ENCODE data around the gene TRAM2.
A peak's percentile ranks its signal among the peaks of the same experiment; 100 is the strongest.

The TRAM2 gene

GRCh38 chr6:52524918-52525317 lies 51.9 kb downstream of the TRAM2 start:
- no peak for DNase-seq

GRCh38 chr6:52523378-52524142 lies 53.3 kb downstream of the TRAM2 start:
- no peak for DNase-seq

DNA sequence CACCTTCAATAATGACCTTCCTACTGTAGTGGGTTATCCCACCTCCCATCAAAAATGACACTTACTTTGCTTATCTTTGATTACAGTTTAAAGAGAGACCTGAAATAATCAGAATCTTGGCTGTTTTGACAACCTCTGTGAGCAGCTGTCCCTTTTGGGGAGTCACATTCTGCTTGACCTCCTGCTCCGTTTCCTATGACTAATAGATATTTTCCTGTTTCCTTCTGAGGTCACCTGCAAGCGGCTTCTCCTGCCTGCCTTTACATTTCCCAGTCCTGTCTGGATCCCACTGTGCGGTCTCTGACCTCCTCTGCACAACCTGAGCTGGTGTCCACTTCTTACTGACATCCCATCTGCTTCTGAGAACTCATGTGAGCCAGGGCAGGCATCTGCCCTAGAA lies 54.2 kb downstream of the TRAM2 start:
- DNase-seq = no peak

- no peak for DNase-seq
Observed at GRCh38 chr6:52522151-52522626, 54.7 kb downstream of the TRAM2 start.

GRCh38 chr6:52519618-52520017 lies 57.2 kb downstream of the TRAM2 start:
- no peak for DNase-seq

DNA sequence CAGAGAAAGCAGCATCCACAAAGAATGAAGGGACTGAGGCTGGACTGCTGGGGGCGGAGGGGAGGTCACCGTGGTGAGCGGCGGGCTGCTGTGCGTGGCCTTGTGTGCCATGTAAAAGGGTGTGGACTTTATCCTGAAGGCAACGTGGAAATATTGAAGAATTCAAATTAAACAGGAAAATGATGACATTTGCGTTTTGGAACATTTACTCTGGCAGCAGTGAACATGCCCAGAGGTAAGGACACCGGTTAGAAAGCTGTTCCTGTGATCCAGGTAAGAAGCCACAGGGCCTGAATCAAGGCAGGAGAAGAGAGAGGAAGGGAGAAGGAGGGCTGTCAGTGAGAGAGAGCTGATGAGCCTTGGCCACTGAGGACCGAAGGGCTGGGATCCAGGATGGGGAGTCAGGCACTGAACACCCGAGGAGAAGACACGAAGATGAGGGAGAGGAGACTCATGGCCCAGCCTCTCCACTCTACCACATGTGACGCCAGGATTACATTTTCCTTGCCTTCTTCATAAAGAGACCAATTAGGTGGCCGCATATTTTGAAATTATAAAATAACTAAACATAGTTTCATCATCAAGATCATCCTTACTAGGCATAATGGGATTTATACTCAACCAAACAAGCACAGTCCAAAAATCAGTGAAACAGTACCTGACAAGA lies 58.4 kb downstream of the TRAM2 start:
- DNase-seq = no peak

GRCh38 chr6:52517502-52518278 lies 59.2 kb downstream of the TRAM2 start:
- DNase-seq = peak; percentile 14

DNA sequence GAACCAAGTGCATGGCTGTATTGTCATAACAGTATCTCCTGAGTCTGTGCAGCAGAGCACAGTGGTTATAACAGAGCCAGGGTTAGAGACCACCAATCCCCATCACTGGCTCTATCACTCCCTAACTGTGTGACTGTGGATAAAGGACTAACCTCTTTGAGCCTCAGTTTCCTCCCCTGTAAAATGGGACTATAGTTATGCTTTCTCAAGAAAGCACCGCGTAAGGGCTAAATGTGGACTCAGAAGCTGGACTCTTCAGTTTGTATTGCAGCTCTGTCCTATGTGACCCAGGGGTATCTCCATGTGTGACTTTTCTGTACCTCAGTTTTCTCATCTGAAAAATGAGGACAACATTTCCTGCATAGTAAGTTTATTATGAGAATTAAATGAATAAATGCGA lies 59.9 kb downstream of the TRAM2 start:
- no peak for DNase-seq

- DNase-seq = no peak
Observed at GRCh38 chr6:52516269-52516668, 60.6 kb downstream of the TRAM2 start.

- DNase-seq = no peak
Observed at GRCh38 chr6:52515219-52515960, 61.5 kb downstream of the TRAM2 start.

GRCh38 chr6:52514514-52514913 lies 62.3 kb downstream of the TRAM2 start:
- DNase-seq = no peak

- DNase-seq = no peak
Observed at GRCh38 chr6:52513896-52514295, 63.0 kb downstream of the TRAM2 start.

GRCh38 chr6:52513464-52513863 lies 63.4 kb downstream of the TRAM2 start:
- no peak for DNase-seq

- no peak for DNase-seq
Observed at GRCh38 chr6:52512199-52512598, 64.7 kb downstream of the TRAM2 start.

DNA sequence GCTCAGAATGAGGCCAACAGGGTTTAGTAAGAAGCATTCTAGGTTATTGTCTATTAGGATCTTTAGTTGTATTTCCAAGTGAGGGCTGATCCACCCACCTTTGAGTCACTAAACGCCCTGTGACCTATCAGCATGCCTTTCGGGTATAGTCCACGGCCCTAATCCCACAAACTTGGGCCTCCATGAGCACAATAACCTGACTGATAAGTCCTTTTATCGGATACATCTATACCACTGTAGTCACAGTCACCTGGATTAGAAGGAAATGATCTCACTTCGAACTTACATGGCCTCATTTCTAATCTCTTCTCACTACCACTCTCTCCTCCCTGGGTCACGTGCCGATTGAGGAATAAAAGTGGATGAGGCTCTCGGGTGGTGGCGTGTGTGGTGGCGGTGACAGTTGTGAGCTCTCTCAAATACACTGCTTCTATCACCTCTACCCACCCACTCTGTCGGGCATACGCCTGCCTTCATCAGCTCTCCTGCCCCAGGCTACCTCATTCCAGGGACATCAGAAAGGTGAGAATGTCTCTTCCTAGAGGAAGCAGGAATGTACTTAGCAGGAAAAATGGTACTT lies 65.2 kb downstream of the TRAM2 start:
- no peak for DNase-seq

DNA sequence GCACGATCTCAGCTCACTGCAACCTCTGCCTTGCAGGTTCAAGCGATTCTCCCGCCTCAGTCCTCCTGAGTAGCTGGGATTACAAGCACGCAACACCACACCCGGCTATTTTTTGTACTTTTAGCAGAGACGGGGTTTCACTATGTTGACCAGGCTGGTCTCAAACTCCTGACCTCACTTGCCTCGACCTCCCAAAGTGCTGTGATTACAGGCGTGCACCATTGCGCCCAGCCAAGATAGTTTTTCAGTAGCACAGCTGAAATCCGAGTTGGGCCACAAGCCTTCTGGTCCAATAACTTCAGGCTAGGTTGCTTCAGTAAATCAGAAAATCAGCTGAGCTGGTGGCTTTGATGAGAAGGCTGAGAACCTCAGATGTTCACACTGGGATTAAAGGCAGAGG lies 65.7 kb downstream of the TRAM2 start:
- DNase-seq = no peak

GRCh38 chr6:52510213-52510562 lies 66.7 kb downstream of the TRAM2 start:
- DNase-seq = no peak

DNA sequence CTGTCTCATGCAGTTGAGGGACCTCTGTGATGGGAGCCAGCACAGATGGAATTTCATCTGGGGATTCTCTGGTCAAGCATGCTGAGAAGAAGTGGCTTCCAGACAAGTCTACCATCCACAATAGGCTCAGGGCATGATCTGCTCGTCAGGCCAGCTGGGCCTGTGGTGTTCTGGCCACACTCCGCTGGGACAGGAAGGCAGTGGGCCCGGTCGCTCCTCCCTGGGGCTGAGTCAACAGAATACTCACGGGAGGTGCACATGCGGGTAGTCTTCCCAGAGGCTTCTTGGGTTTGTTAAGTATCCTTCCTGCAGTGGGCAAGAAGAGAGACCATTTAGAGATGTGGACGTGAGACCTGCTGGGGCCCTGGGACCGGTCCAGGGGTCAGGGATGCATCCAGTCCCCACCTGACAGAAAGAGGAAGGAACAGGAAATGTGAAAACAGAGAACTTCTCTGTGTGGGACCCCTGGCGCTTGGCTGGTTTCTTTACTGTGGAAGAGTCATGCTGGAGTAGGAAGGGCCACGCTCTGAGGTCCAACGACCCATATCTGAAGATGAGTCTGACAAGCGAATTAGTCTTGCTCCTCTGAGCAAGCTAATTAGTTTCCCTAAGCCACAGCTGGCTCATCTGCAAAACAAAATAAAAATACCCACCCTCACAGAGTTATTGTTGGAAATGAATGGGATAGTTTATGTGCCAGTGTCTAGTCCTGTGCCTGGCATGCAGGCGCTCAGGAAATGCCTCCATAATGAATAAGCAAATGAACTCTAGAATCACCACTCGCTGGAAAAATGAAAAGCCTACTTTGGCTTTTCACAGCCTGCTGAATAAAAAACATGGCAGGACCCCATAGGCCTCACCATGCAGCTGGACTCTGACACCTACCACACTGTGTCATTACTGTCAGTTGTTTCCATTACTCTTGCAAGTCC lies 67.3 kb downstream of the TRAM2 start:
- DNase-seq = no peak

- no peak for DNase-seq
Observed at GRCh38 chr6:52508261-52508739, 68.6 kb downstream of the TRAM2 start.

DNA sequence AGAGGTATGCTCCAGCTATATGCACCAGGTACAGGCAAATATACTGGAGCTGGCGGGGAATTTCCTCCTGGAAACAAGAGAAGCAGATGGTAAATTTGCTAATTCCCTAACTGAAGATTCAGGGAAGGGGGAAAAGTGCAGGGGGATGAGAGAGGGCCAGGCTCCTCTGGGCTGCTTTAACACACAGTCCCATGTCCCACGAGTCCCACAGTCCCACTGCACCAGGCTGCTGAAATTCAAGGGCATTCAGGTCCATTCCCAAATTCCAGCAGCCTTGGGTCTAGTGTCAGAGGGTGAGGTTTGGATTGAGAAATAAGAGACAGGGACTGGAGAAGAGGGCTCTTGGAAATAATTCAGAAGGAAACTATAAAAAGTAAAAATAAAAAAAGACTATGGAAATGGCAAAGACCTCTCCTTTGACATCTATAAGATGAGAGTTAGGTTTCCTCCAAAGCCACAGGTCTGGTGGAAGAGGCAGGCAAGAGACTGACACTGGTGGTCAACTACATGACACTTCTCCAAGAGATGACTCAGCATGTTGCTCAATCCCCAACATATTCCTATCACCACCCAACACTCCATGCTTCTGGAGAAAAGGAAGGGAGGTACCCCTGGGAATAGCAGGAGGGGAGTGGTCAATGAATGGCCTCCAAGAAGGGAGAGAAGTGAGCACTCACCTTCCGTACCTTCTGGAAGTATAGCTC lies 69.2 kb downstream of the TRAM2 start:
- no peak for DNase-seq

DNA sequence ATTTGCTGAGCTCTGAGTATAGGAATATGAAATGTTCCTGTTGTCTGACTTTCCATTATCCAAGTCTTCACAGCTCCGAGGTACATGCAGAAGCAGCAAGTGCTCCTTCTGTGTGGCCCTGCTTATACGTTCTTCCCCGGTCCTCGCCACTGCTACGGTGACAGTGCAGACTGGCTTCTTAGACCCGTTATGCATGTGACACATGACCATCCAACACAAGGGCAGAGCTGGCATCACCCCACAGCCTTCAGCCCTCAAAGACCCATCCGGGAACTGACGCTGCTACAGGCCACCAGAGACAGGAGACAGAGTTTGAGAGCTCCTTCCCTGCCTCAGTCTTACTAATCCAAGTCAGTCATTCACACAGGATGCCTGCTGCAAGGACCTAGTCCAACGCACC lies 70.4 kb downstream of the TRAM2 start:
- DNase-seq = no peak
